Astrocyte (in vitro differentiated cells and primary cell): ENCODE measurements around the gene TPPP2.

Experiments used
- CTCF ChIP-seq: IDR thresholded peaks from 2 replicates; pipeline ENCODE4 v1.5.1; 2011; ENCODE audit warnings: low read depth, mild to moderate bottlenecking, inconsistent platforms, low read length, moderate library complexity; ENCODE audit not compliant: insufficient read depth
- EZH2 ChIP-seq: IDR thresholded peaks from 2 replicates; pipeline ENCODE4 v1.6.1; 2012; ENCODE audit warnings: mild to moderate bottlenecking, low read length, inconsistent platforms; ENCODE audit not compliant: insufficient read depth

- no peak for TF ChIP-seq CTCF
- TF ChIP-seq EZH2, result no peak
These were observed 40.1 kb downstream of the TPPP2 start, which contains the start of gene ARHGEF40 for GRCh38 chr14:21070083-21070609.
